Sigmoid colon (tissue), 7 donors: ENCODE data around the gene ERI3. TPM values are rescaled to one million over a fixed set of nuclear protein-coding genes. Genes with fewer than 3 reads are reported as not detected.

ENCODE experiments used
- DNase-seq: peaks from one replicate; pipeline ENCODE4 v3.0.0-alpha.2; 2019
- H3K27ac ChIP-seq, 4 donors: fragments of 200-600 bp; sonication (generic); one replicate each; pipeline ENCODE4 v1.5.1; 2016 to 2019; ENCODE audit warnings: mild to moderate bottlenecking in 1 of 4
- H3K27me3 ChIP-seq, 3 donors: fragments of 200-600 bp; sonication (generic); one replicate each; pipeline ENCODE4 v1.5.1; 2019; ENCODE audit warnings: mild to moderate bottlenecking in 1 of 3
- H3K36me3 ChIP-seq, 4 donors: fragments of 200-600 bp; sonication (generic); one replicate each; pipeline ENCODE4 v1.5.1; 2016 to 2019
- H3K4me1 ChIP-seq, 4 donors: fragments of 200-600 bp; sonication (generic); one replicate each; pipeline ENCODE4 v1.5.1; 2017 to 2019
- H3K4me3 ChIP-seq, 4 donors: fragments of 200-600 bp; sonication (generic); one replicate each; pipeline ENCODE4 v1.5.1; 2017 to 2019; ENCODE audit warnings: mild to moderate bottlenecking in 2 of 4, moderate library complexity in 1 of 4
- H3K9me3 ChIP-seq, 4 donors: fragments of 200-600 bp in 3 of 4; sonication (generic) in 3 of 4; one replicate each; pipeline versions ENCODE4 v1.5.1 to v1.6.1; 2013 to 2019
- CTCF ChIP-seq, 4 experiments: fragments of 450-650 bp in 3 of 4; fragments of 200-600 bp in 1 of 4; IDR thresholded peaks; one replicate each; pipeline ENCODE4 v1.5.1; 2016 to 2019; ENCODE audit warnings: antibody characterized with exemption in 4 of 4, mild to moderate bottlenecking in 3 of 4, moderate library complexity in 2 of 4
- EP300 ChIP-seq, 4 donors: sonication (generic); formaldehyde crosslinking; IDR thresholded peaks; one replicate each; pipeline ENCODE4 v1.6.1; 2017; ENCODE audit warnings: antibody characterized with exemption in 4 of 4
- POLR2A ChIP-seq, 2 donors: fragments of 450-650 bp; IDR thresholded peaks; one replicate each; pipeline ENCODE4 v1.6.1; 2016; ENCODE audit warnings: antibody characterized with exemption in 2 of 2, mild to moderate bottlenecking in 2 of 2, moderate library complexity in 2 of 2
- POLR2AphosphoS5 ChIP-seq, 4 donors: sonication (generic); formaldehyde crosslinking; IDR thresholded peaks; one replicate each; pipeline ENCODE4 v1.6.1; 2017; ENCODE audit warnings: antibody characterized with exemption in 4 of 4
- WGBS, 2 donors: extraction: QIAGEN DNeasy Blood & Tissue Kit; methylation state at CpG; one replicate each; pipeline ENCODE4 v1.1.7; 2013; 5-methylcytosine and 5-hydroxymethylcytosine counted together
- intact Hi-C: fragments of 100-400 bp; cut with DNase I; formaldehyde crosslinking; loops from one replicate; pipeline ENCODE4 v1.15.1; 2023
- polyA plus RNA-seq, 3 donors: library from polyadenylated mRNA; stranded (reverse); fragments of 200-250 nt; gene quantifications; one replicate each; pipeline ENCODE4 v1.2.3, GENCODE V29; 2013
- total RNA-seq, 4 donors: library from RNA; depleted of rRNA; stranded (reverse); fragments of >200 nt; gene quantifications; one replicate each; pipeline ENCODE4 v1.1.0, GENCODE V29; 2016
- donor health status: healthy with polysubstance abuse.
- donor health status: Bipolar disorder and iron deficiency.
- donor health status: healthy.

Gene ERI3
- total and polyA plus RNA-seq, 7 donors = 25.6 to 88.3 (median 40.3) TPM

- H3K4me1 ChIP-seq = peaks cover 0 to 13% (median 6%) of the 10 kb centered on the region in 4 donors
- WGBS, 2 donors = 40 to 43% methylated on average over 3 of the region's 3 CpGs
- no peaks in the 10 kb centered on the region for H3K9me3 ChIP-seq
- intact Hi-C loops = no loop called here
- H3K27me3 ChIP-seq = no peaks in the 10 kb centered on the region
- H3K4me3 ChIP-seq = no peak overlapping the region
- H3K27ac ChIP-seq = no peak overlapping the region
- TF ChIP-seq POLR2A (IDR thresholded peaks at IDR 0.05) (no peak), CTCF (IDR thresholded peaks at IDR 0.05) (no peak), EP300 (IDR thresholded peaks at IDR 0.05) (no peak), POLR2AphosphoS5 (IDR thresholded peaks at IDR 0.05) (no peak)
- H3K36me3 ChIP-seq = peaks cover 0 to 5% (median 0%) of the 10 kb centered on the region in 4 donors
- DNase-seq = no peak
Measured at GRCh38 chr1:44275991-44276405, 79.1 kb downstream of the ERI3 start.

- DNase-seq = no peak
- Histone ChIP-seq H3K27ac (no peak overlapping the region), H3K9me3 (no peaks in the 10 kb centered on the region), H3K4me3 (no peak overlapping the region), H3K27me3 (no peaks in the 10 kb centered on the region), H3K36me3 (peaks cover 0 to 5% (median 0%) of the 10 kb centered on the region in 4 donors), H3K4me1 (peaks cover 0 to 17% (median 12%) of the 10 kb centered on the region in 4 donors)
- WGBS, 2 donors = 77 to 84% methylated on average over 6 of the region's 6 CpGs
- intact Hi-C loops = no loop called here
- no peak for TF ChIP-seq POLR2AphosphoS5 (IDR thresholded peaks at IDR 0.05)
- no peak for TF ChIP-seq POLR2A (IDR thresholded peaks at IDR 0.05)
Measured at GRCh38 chr1:44275296-44275962, 79.6 kb downstream of the ERI3 start.

GRCh38 chr1:44273560-44274350 lies 81.3 kb downstream of the ERI3 start:
- intact Hi-C loops = no loop called here
- 96% methylated on average over 6 of the region's 6 CpGs for WGBS, 2 donors

GRCh38 chr1:44272992-44273391 lies 82.1 kb downstream of the ERI3 start:
- H3K27me3 ChIP-seq = no peaks in the 10 kb centered on the region
- 48 to 92% methylated on average over 3 of the region's 3 CpGs for WGBS, 2 donors
- DNase-seq = no peak
- H3K9me3 ChIP-seq = no peaks in the 10 kb centered on the region
- H3K36me3 ChIP-seq = peaks cover 0 to 5% (median 0%) of the 10 kb centered on the region in 4 donors
- no peak for TF ChIP-seq POLR2A (IDR thresholded peaks at IDR 0.05)
- TF ChIP-seq EP300 (IDR thresholded peaks at IDR 0.05) = no peak
- TF ChIP-seq POLR2AphosphoS5 (IDR thresholded peaks at IDR 0.05) = no peak
- no peak for TF ChIP-seq CTCF (IDR thresholded peaks at IDR 0.05)
- H3K4me3 ChIP-seq = no peak overlapping the region
- H3K27ac ChIP-seq = no peak overlapping the region
- intact Hi-C loops = no loop called here
- peaks cover 0 to 17% (median 14%) of the 10 kb centered on the region in 4 donors for H3K4me1 ChIP-seq

More at GRCh38 chr1:44273560-44274350, 81.3 kb downstream of the ERI3 start:
- peaks cover 0 to 5% (median 0%) of the 10 kb centered on the region in 4 donors for H3K36me3 ChIP-seq
- no peaks in the 10 kb centered on the region for H3K9me3 ChIP-seq
- no peak overlapping the region for H3K27ac ChIP-seq
- H3K4me3 ChIP-seq = no peak overlapping the region
- H3K27me3 ChIP-seq = no peaks in the 10 kb centered on the region
- TF ChIP-seq EP300 (IDR thresholded peaks at IDR 0.05) = no peak
- TF ChIP-seq POLR2AphosphoS5 (IDR thresholded peaks at IDR 0.05) = no peak
- H3K4me1 ChIP-seq = peaks cover 0 to 17% (median 14%) of the 10 kb centered on the region in 4 donors
- DNase-seq = no peak

- peaks cover 0 to 17% (median 14%) of the 10 kb centered on the region in 4 donors for H3K4me1 ChIP-seq
- H3K4me3 ChIP-seq = no peak overlapping the region
- DNase-seq = no peak
- WGBS, 2 donors = 96% methylated on average over 3 of the region's 3 CpGs
- H3K27me3 ChIP-seq = no peaks in the 10 kb centered on the region
- no peak overlapping the region for H3K27ac ChIP-seq
- TF ChIP-seq CTCF (IDR thresholded peaks at IDR 0.05) = no peak
- H3K9me3 ChIP-seq = no peaks in the 10 kb centered on the region
- intact Hi-C loops = no loop called here
- peaks cover 0 to 5% (median 0%) of the 10 kb centered on the region in 4 donors for H3K36me3 ChIP-seq
Measured at GRCh38 chr1:44271646-44272045, 83.4 kb downstream of the ERI3 start.
